ENCODE data around the gene BMERB1.
A peak's percentile ranks its signal among the peaks of the same experiment; 100 is the strongest.
"Not testable (repeated sequence)": the region's sequence is repeated elsewhere in the genome, so short reads cannot be mapped to it uniquely, and the experiment has no call there.

BMERB1 gene

GRCh38 chr16:15434425-15435215 lies at the start of gene BMERB1:
BMERB1 (plus strand) TSS chr16:15434588; CDS start chr16:15434654, 66 bp downstream.
- peak within 1 kb of the TSS; percentile 59 for H3K4me3 ChIP-seq (ENCODE audit: low read depth, low read length)
- TF ChIP-seq CTCF (IDR thresholded peaks at IDR 0.05; ENCODE audit: control insufficient read depth, extremely low read depth, insufficient read depth), result no peak
- no peak for DNase-seq (ENCODE audit: low read depth)

- not testable (repeated sequence) for H3K4me3 ChIP-seq (ENCODE audit: low read depth, low read length); DNase-seq (ENCODE audit: low read depth)
Observed at GRCh38 chr16:15388060-15388459, 46.3 kb upstream of the BMERB1 start.

GRCh38 chr16:15389916-15390315 lies 44.5 kb upstream of the BMERB1 start:
- DNase-seq (ENCODE audit: low read depth); H3K4me3 ChIP-seq (ENCODE audit: low read depth, low read length): not testable (repeated sequence)

- not testable (repeated sequence) for H3K4me3 ChIP-seq (ENCODE audit: low read depth, low read length); DNase-seq (ENCODE audit: low read depth)
Observed at GRCh38 chr16:15393025-15393424, 41.4 kb upstream of the BMERB1 start.

GRCh38 chr16:15395631-15396508 lies 38.5 kb upstream of the BMERB1 start, which contains the start of gene MPV17L:
MPV17L (plus strand) TSS chr16:15395754; CDS start chr16:15395898, 144 bp downstream.
- DNase-seq (ENCODE audit: low read depth), result peak; percentile 25
- peak within 1 kb of the TSS; percentile 63 for H3K4me3 ChIP-seq (ENCODE audit: low read depth, low read length)

- DNase-seq (ENCODE audit: low read depth), result not testable (repeated sequence)
- H3K4me3 ChIP-seq (ENCODE audit: low read depth, low read length), result peak overlapping the region; percentile 63
Observed at GRCh38 chr16:15396509-15396829, 37.9 kb upstream of the BMERB1 start.

- no peak for DNase-seq (ENCODE audit: low read depth)
- H3K4me3 ChIP-seq (ENCODE audit: low read depth, low read length), result peak overlapping the region; percentile 63
- TF ChIP-seq CTCF (IDR thresholded peaks at IDR 0.05; ENCODE audit: control insufficient read depth, extremely low read depth, insufficient read depth), result no peak
Observed at GRCh38 chr16:15396948-15397594, 37.3 kb upstream of the BMERB1 start.

- H3K4me3 ChIP-seq (ENCODE audit: low read depth, low read length), result no peak overlapping the region
- no peak for DNase-seq (ENCODE audit: low read depth)
- TF ChIP-seq CTCF (IDR thresholded peaks at IDR 0.05; ENCODE audit: control insufficient read depth, extremely low read depth, insufficient read depth), result no peak
Observed at GRCh38 chr16:15398618-15399316, 35.6 kb upstream of the BMERB1 start.

- no peak for TF ChIP-seq CTCF (IDR thresholded peaks at IDR 0.05; ENCODE audit: control insufficient read depth, extremely low read depth, insufficient read depth)
- no peak overlapping the region for H3K4me3 ChIP-seq (ENCODE audit: low read depth, low read length)
- no peak for DNase-seq (ENCODE audit: low read depth)
Observed at GRCh38 chr16:15399317-15399716, 35.1 kb upstream of the BMERB1 start.

- DNase-seq (ENCODE audit: low read depth); H3K4me3 ChIP-seq (ENCODE audit: low read depth, low read length): not testable (repeated sequence)
Observed at GRCh38 chr16:15400314-15400713, 34.1 kb upstream of the BMERB1 start.

Data from LNCaP clone FGC (cell line).